GM21381 (cell line): ENCODE results near the gene KLHL35.
"Not testable (repeated sequence)": the region's sequence is repeated elsewhere in the genome, so short reads cannot be mapped to it uniquely, and the experiment has no call there.

Experiments
- ATAC-seq: cut with Tn5 transposase; IDR thresholded peaks from one replicate; pipeline ENCODE4 v1.9.1; 2021; ENCODE audit warnings: mild to moderate bottlenecking, moderate library complexity; ENCODE audit not compliant: unreplicated experiment

Gene KLHL35

DNA sequence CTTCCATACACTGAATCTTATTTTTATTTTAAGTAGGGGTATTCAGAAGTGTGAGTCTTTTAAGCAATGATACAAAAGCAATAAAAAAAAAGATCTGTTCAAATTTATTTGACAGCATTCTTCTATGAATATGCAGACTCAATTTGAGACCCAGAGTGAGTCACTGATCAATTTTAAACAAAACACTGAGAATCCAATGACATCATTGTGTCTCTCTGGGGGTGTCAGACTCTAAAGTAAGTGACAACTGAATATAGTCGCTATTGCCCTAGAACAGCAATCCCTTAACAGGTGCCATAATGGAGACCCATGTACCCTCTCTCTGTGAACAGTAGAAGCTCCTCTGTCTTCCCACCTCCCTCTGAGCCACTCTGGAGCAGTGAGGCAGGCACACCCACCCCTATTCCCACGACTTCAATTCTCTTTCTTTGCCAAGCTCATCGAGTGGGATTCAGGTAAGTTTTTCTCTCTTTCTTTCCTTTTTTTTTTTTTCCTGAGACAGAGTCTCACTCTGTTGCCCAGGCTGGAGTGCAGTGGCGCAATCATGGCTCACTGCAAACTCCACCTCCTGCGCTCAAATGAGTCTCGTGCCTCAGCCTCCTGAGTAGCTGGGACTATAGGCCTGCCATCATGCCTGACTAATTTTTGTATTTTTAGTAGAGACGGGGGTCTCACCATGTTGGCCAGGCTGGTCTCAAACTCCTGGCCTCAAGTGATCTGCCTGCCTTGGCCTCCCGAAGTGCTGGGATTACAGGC, 38.7 kb downstream of the KLHL35 start:
- no peak for ATAC-seq

DNA sequence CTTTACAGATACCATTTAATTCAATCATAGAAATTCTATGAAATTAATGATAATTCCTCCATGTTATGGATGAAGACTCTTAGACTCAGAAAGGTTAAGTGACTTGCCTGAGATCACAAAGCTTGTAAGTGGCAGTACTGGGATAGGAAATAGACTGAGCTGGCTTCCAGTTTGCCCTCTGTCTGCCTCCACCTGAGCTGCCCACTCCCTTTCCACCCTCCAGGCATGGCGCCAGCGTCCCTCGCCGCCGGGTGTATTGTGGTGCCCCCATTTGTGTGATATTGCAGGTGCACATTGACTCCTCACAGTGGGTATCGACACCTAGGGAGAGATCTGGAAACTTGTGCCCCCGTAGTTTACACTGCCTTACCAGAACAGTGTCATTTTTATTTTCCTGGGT, 43.1 kb downstream of the KLHL35 start:
- no peak for ATAC-seq

DNA sequence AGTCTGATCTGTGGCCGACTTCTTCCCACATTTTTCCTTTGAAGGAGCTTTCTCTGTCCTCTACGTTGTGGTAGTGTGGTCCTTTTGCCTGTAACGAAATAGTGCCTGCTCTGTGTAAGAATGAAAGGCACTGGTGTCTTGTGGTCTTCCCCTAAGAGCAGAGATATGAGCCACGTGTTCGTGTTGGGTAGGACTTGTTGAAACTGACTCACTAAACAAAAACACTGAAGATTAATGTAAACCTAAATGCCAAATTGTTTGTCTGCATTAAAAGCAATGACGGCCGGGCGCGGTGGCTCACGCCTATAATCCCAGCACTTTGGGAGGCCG, 43.8 kb downstream of the KLHL35 start:
- ATAC-seq, result no peak

DNA sequence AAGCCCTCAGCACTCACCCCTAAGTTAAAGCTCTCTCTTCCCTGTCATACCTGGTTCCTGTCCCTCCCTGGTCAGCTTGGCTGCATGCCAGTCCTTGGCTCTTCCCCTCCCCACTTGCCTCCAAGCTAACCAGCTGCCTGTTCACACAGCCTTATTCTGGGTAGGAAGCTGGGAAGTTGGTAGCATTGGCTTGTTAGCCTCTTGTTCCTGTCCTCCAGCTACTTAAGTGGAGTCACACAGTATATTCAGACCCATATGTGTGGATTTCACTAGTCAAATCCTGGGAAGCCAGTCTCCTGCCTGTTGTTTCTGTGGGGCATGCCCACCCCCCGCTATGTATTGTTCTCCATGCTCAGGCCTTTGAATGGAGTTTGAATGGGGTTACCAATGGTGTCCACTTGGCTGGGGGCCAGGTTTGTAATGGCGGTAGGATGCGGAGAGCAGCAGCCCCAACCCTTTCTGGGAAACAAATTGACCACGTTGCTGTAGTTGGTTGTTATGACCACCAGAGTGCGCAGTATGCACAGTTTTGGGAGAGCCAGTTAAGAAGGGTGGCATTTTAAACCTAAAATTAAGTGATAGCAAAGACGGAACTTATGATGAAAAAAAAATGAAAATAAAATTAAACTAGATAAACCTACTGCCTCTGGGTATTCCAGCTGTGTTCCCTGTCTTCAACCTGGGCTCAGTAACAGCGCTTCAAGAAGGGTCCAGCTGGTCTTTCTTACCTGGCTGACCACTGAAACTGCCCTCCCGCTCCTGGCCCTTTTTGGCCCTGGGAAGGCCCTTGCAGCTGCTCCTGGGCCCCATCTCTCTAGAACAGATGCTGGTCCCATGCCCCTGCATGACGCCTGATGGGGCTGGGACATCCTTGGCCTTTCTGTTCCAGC, 44.4 kb downstream of the KLHL35 start:
- no peak for ATAC-seq

DNA sequence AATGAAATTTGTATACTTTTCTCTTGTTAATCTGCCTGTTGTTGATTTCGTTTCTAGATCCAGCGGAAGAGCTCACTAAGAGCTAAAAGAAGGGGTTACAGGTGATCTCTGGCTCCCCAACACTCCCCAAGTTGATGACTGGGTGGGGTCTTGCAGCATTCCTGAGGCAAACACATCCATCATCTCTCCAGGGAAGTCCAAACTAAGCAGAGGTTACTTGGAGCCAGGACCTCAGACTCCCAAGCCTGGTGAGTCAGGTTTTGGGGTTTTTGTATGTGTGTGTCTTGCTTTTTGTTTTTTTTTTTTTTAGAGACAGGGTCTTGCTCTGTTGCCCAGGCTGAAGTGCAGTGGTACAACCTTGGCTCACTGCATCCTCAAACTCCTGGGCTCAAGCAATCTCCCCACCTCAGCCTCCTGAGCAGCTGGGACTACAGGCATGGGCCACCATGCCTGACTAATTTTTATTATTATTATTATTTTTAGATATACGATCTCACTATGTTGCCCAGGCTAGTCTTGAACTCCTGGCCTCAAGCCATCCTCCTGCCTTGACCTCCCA, 45.2 kb downstream of the KLHL35 start:
- no peak for ATAC-seq

DNA sequence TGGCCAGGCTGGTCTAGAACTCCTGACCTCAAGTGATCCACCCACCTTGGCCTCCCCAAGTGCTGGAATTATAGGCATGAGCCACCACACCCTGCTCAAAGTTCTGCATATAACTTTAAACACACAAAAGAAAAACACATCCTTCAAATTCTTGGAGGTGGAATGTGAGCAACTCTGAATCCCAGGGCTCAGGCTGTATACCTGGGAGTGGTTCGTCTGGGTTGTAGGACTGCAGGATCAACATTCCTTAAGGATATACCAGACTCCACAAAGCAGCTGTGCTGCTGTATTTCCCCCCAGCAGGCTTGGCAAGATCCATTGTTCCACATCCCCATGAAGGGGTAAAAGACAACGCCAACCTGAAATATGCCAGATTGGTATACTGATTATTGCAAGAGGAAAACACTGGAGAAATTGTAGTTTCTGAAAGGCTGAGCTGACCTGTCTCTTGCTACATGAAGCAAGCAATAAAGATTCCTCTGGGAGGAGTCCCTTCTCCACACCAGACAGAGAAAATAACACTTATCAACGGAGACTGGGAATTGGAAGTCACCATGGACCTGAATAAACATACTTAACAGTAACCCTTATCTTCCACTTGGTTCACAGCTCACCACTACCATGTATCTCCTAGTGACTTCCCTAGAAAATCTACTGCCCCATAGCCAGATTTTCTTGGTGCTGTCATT, 45.9 kb downstream of the KLHL35 start:
- no peak for ATAC-seq

DNA sequence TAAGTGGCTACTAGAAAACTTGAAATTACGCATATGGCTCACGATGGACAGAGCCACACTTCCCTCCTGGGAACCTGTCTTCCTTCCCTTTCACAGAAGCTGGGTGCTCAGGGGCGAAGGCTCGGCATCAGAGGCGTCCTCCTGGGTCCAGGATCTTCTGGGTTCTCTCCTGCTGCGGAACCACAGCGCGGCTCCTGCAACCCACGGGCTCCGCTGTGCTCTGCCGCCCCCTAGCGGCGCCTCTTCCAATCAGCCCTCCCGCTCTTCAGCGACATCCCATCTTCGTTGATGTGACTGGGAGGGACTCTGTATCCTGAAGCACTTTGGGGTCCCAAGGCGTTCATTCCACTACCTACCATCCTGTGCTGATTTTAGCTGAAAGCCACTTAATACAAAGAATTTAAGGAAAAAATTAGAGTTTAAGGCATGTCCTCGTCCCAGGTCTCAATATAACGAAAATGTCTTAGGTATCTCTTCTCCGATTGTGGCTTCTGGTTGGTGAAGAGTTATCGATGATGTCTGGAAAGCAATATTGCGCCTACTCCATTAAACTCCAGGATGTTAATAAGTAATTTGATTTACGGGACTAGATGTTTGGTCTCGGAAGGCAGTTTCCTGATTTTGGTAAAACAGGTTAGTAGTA, 48.4 kb downstream of the KLHL35 start:
- ATAC-seq, result no peak

DNA sequence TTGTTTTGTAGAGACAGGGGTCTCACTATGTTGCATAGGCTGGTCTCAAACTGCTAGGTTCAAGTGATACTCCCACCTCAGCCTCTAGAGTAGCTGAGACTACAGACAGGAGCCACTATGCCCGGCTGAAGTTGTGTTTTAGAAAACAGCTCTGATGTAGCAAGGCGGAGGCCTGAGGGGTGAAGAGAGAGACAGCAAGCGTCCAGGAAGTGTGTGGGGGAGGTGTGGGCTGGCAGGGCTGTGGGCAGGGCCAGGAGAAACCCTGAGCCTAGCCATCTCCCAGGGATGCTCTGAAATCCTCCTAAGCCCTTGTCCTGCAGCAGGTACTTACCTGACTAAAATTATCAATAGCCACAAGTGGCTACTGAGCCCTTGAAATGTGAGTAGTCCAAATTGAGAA, 49.8 kb downstream of the KLHL35 start:
- ATAC-seq, result no peak

DNA sequence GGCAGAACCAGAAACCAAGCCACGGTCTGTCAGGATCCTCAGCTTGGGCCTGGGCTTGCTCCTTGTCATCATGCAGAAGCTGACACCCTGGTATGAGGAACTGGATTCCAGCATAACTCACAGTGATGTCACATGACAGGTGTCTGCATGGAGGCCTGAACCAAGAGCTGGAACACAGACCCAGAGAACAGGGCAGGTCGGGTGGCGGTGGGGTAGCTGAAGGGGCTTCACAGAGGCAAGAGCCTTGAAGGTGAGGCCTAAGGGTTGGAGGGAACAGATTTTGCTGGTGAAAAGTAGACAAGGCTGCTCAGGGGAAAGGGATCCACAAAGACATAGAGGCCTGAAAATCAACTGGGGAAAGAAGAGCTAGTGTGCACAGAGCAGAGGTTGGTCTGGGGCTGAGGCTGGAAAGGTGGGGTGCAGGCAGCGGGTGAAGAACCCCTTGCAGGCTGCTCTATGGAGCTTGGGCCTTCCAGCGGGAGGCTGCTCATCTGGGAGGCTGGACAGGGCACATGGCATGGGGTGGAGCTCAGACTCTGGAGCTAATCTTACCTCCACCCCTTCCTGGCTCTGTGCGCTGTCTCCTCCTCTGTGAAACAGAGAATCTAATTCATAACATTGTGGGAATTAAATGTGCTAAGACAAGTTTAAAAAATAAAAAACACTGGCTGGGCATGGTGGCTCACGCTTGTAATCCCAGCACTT, 52.1 kb downstream of the KLHL35 start:
- no peak for ATAC-seq

DNA sequence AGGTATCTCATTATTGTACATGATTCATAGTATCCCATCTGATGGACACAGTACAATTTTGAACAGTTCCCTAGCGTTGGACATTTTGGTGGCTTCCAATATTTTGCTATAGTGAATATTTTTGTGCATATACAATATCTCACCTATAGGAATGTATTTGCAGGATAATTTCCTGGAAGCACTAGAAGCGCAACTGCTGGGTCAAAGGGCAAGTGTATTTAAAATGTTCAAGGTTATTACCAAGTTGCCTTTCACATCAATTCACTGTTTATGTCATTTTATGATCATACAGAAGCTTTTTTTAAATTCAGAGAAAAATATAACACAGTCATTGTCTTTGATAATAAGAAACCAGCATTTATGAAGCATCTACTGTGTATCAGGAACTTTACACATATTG, 52.8 kb downstream of the KLHL35 start:
- no peak for ATAC-seq

DNA sequence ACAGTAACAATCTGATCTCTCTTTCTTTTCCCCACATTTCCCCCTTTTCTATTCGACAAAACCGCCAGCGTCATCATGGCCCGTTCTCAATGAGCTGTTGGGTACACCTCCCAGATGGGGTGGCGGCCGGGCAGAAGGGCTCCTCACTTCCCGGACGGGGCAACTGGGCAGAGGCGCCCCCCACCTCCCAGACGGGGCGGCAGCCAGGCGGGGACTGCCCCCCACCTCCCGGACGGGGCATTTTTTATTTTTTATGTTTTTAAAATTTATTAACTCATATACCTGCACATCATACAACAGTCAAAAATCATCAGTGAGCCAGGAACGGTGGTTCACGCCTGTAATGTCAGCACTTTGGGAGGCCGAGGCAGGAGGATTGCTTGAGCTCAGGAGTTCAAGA, 54.2 kb downstream of the KLHL35 start:
- not testable (repeated sequence) for ATAC-seq

DNA sequence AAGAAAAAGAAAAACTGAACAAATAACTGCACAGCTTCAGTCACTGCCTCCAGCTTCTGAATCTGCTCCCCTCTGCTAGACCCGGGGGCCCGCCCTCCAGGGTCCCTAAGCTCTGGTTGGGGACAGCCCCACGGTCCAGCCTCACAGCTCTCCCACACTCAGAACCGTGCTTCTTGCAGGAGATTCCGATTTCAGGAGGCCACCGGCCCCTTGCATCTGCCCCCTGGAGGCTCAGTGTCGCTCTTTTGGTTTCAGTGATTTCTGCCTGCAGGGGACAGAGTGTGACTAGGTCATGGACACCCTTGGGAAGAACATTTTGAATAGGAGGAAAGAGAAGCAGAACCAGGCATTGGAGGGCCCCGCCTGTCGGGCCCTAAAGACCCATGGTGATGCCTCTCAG, 56.8 kb downstream of the KLHL35 start:
- ATAC-seq, result no peak

DNA sequence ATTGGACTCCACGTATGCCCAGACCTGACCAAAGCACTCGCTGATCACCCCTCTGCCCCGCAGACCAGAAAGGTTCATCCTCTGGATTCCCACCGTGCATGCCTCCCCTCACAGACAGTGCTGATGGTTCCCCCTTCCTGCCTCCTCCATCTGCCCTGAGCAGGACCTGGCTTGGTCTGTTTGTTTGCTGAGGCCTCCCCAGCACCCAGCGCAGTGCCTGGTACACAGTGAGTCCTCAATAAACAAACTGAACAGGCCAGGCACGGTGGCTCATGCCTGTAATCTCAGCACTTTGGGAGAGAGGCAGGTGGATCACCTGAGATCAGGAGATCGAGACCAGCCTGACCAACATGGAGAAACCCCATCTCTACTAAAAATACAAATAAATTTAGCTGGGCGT, 57.4 kb downstream of the KLHL35 start:
- no peak for ATAC-seq

DNA sequence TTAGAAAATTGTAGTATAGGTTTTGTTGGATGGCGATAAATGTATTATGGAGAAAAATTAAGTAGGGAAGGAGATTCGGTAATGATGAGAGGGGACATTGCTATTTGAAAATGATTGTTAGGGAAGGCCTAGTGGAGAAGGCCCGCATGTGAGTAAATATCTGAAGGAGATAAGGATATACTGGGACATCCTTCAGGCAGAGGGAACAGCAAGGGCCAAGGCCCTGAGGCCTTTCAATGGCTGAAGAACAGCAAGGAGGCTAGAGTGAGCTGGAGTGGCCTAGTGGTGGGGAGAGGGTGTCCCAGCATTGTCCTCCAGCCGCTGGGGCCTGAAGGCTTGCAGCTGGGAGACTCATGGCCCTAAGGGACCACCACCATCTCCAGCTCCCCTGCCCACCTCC, 58.4 kb downstream of the KLHL35 start:
- no peak for ATAC-seq

DNA sequence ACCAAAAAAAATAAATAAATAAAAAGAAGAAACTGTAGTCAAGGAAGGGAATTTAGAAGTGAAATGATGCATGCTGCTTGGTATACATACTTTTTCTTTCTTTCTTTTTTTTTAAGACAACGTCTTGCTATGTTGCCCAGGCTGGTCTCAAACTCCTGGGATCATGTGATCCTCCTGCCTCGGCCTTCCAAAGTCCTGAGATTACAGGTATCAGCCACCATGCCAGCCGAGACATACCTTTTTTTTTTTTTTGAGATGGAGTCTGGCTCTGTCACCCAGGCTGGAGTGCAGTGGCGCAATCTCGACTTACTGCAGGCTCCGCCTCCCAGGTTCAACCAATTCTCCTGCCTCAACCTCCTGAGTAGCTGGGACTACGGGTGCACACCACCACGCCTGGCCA, 59.8 kb downstream of the KLHL35 start:
- no peak for ATAC-seq
